ENCODE measurements around the gene MYRIP.

DNA sequence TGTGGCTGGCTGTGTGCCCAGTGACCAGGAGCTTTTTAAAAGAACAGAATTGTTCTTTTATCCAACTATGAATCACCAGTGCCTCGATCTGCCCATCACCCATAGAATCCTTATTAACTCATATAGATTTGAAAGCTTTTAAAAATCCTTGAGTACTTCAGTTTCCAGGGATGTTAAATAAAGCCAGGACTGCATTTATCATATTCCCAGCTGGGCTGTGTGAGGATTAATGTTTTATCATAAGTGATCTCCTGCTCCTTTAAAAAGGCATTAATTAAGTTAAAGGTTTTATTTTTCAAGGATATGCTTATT is 234.0 kb downstream of the MYRIP start:
- TF ChIP-seq, protein P1, sequence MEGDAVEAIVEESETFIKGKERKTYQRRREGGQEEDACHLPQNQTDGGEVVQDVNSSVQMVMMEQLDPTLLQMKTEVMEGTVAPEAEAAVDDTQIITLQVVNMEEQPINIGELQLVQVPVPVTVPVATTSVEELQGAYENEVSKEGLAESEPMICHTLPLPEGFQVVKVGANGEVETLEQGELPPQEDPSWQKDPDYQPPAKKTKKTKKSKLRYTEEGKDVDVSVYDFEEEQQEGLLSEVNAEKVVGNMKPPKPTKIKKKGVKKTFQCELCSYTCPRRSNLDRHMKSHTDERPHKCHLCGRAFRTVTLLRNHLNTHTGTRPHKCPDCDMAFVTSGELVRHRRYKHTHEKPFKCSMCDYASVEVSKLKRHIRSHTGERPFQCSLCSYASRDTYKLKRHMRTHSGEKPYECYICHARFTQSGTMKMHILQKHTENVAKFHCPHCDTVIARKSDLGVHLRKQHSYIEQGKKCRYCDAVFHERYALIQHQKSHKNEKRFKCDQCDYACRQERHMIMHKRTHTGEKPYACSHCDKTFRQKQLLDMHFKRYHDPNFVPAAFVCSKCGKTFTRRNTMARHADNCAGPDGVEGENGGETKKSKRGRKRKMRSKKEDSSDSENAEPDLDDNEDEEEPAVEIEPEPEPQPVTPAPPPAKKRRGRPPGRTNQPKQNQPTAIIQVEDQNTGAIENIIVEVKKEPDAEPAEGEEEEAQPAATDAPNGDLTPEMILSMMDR (IDR thresholded peaks at IDR 0.05; ENCODE audit: low read depth, low read length): no peak
- TF ChIP-seq POLR2A (IDR thresholded peaks at IDR 0.05; ENCODE audit: extremely low read depth, insufficient read length) (no peak), MYC (IDR thresholded peaks at IDR 0.05; ENCODE audit: low read depth, low read length) (no peak), MAX (IDR thresholded peaks at IDR 0.05; ENCODE audit: low read depth, low read length) (no peak)
